Erythroblast (primary cell): Measurements from ENCODE around the gene FNDC11.

ENCODE experiments used
- GATA1 ChIP-seq: IDR thresholded peaks from 2 replicates; pipeline ENCODE4 v1.6.1; 2011; ENCODE audit warnings: low read depth, mild to moderate bottlenecking, control low read depth, low read length, moderate library complexity
- POLR2A ChIP-seq: IDR thresholded peaks from 2 replicates; pipeline ENCODE4 v1.6.1; 2011; ENCODE audit warnings: mild to moderate bottlenecking, low read length

GRCh38 chr20:63572071-63572787, 18.3 kb downstream of the FNDC11 start:
- TF ChIP-seq POLR2A (no peak), GATA1 (no peak)
